Ecto neural progenitor cell (in vitro differentiated cells): ENCODE results near the gene CORO2A.
"Not testable (repeated sequence)": the region's sequence is repeated elsewhere in the genome, so short reads cannot be mapped to it uniquely, and the experiment has no call there.

Experiments
- DNase-seq: peaks from one replicate; pipeline ENCODE4 v3.0.0-alpha.2; 2018; ENCODE audit warnings: low spot score

CORO2A gene

DNA sequence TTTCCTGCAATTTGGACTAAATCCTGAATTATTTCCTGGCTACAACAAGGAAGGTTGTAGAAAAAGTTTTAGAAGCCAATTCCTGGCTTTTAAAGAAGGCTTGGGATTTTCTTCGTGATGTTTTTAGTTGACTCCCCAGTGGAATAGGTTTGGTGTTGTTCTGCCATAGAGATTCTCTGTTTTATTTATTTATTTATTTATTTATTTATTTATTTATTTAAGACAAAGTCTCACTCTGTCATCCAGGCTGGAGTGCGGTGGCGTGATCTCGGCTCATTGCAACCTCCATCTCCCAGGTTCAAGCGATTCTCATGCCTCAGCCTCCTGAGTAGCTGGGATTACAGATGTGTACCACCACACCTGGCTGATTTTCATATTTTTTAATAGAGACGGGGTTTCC is 75.3 kb downstream of the CORO2A start:
- DNase-seq, result not testable (repeated sequence)

DNA sequence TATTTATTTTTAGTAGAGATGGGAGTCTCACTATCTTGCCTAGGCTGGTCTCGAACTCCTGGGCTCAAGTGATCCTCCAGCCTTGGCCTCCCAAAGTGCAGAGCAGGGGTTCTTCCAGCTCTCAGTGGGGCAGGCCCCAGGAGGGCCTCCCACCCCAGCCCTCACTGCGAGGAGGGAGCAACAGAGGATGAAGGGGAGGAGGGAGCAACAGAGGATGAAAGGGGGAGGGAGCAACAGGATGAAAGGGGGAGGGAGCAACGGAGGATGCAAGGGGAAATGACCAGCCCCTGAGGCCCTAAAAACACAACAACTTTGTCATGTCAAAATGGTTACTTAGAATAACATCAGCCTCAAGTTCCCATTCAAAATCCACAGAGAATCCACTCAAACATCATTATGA is 83.4 kb downstream of the CORO2A start:
- no peak for DNase-seq

DNA sequence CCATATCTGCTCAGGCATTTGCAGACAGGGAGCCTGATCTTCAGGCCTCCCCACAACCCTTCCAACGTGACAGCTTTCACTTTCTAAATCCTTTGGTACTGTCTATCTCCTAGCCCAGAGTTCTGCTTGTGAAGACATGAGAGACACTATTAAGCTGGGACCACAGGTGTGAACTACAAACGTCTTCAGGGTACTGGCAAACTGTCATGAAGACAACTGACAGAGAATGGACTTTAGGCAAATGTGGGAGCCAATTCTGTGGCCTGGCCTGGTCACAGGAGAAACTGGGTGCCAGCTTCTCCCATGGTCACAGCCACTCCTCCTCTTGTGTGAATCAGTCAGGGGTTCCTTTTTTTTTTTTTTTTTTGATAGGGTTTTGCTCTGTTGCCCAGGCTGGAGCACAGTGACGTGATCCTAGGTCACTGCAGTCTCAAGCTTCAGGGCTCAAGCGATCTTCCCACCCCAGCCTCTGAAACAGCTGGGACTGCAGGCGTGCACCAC is 83.9 kb downstream of the CORO2A start:
- DNase-seq, result no peak

DNA sequence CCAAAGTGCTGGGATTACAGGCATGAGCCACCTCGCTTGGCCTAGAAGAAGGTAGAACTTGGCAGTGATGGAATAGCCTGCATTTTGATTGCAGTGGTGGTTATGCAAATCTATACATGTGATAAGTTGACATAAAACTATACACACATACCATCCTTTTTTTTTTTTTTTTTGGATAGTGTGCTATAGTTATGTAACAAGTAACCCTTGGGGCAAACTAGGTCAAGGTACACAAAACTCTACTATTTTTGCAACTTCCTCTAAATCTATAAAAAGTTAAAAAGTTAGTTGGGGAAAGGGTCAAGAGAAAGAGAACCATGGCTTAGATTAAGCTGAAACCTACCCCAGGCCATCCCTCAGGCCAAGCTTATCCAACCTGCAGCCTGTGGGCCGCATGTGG is 84.5 kb downstream of the CORO2A start:
- DNase-seq, result no peak

DNA sequence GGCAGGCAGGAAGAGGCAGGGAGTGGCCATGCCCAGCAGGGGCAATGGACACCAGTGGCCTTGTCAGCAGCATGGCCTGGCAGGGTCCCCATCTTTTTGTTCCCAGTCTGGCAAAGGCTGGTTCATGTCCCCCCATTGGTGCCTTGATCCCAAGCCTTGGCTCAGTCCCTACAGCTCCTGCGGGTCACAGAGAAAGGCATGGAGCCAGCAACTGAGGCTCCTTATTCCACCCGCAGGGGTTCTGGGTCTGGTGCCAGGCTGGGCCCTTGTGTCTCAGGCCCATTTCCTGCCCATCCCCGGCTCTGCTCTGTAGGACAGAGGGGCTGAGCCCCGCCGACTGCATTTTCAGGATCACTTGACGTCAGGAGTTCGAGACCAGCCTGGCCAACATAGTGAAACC is 87.4 kb downstream of the CORO2A start:
- no peak for DNase-seq

DNA sequence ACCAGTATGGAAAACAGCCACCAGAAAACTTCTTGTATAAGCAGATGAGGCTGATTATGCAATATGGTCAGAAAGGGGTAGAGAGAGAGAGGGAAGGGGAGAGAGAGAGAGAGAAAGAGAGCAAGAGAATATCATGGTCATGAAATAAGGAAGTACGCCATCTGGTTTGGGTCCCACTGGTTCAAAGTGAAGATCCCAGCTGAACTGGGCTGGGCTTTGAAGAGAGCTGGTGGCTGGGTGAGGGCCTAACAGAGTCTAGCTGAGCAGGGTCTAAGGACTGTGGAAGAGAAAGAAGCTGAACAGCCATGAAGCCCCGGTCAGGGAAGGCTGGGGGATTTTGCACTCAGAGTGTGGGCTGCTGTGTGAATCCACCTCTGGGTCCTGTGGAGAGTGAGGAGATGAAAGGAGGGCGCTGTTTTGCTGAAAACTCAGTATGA is 88.0 kb downstream of the CORO2A start:
- no peak for DNase-seq

DNA sequence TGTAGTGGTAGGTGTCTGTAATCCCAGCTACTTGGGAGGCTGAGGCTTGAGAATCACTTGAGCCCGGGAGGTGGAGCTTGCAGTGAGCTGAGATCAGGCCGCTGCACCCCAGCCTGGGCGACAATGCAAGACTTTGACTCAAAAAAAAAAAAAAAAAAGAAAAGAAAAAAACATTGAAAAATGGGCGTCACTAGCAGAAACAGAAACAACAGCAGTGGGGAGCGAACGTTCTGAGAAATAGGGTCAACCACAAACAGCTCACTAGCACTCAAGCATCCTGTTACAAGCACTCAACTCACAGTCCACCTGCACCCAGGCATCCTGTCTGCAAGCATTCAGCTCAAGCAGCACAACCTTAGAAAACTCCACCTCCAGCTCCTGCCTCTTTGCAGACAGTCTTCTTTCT is 90.6 kb downstream of the CORO2A start:
- DNase-seq, result no peak

DNA sequence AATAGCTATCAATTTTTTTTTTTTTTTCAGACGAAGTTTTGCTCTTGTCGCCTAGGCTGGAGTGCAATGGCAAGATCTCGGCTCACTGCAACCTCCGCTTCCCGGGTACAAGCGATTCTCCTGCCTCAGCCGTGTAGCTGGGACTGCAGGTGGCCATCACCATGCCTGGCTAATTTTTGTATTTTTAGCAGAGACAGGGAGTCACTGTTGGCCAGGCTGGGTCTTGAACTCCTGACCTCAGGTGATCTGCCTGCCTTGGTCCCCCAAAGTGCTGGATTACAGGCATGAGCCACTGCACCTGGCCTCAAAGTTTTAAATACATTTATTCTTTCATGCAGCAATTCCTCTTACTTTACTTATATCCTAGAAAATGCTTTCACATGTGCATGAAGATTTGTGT is 91.0 kb downstream of the CORO2A start:
- no peak for DNase-seq

DNA sequence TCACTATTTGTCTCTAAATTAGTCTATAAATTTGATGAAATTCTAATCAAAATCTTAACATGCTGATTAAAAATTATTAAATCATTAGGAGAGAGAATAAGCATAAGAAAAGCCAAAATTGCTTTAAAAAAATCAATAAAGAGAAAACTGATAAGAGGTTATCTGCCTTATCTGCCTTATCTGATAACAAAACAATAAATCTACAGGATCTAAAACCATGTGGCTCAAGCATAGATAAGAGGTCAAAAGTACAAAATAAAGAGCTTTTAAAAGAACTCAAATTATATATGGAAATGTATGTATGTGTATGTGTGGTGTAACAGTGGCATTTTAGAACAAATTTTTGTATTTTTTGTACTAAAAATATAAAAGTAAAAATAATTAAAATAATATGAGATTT is 92.0 kb downstream of the CORO2A start:
- no peak for DNase-seq

DNA sequence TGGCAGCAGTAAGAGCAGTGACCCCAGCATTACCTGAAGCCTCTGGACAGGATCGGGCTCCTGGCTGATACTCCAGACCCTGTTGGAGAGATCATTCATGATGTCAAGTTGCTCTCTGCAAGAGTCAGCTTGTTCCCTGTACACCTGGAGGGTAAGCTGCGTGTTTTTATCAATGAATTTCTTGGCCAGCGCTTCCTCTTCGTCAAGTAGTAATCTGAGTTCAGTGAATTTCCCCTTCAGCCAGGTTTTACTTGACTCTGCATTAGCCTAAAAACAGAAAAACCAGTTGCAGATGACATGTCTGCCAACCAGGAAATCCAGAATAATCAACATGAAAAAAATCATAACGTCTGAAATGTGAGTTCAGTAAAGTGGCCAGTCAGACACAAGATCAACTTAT is 92.5 kb downstream of the CORO2A start:
- DNase-seq, result no peak

DNA sequence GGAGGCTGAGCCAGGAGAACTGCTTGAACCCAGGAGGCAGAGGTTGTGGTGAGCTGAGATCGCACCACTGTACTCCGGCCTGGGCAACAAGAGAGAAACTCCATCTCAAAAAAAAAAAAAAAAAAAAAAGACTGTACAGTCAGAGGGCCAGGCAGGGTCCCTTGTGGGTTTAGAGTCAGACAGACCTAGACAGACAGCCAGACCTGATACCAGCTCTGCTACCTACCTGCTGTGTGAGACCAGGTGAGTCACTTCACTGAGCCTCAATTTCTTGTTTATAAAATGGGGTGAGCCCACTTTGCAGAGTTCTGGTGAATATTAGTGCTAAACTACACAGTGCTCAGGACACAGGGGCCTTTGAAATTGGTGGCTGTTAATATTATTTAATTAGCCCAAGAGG is 93.1 kb downstream of the CORO2A start:
- no peak for DNase-seq

DNA sequence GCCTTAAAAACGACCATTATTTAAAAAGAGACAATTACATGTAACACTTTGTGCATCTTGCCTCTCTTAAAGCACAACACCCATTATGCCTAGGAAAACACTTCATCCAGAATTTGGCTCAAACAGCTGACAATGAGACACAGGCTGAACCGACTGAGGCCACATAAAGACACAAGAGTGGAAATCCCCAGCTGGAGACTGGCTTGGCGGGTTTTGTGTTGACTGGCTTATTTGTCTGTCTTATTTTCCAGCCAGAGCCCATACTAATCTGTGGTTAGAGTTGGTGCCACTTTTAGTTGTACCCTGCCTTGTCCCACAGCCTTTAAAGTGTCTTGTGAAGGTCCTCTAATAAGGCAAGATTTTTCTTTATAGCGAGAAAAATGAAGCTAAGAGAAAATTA is 94.6 kb downstream of the CORO2A start:
- DNase-seq, result no peak

DNA sequence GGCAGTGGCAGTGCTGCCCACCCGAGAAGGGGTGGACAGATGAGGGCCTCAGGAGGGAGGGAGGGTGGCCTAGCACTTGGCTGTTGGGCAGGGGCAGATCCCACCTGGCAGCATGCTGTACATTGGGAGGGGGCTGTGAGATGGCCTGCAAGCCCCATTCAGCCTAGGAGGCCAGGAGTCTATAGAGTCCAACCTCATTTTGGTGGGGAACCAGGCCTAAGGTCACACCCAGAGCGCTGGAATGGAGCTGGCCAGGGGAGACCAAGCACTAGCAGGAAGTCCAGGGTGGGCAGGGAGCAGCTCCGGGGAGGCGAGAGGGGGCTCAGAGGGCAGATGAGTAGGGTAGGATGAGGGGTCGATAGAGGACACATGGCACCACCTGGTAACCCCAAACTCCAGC is 96.3 kb downstream of the CORO2A start:
- DNase-seq, result no peak

DNA sequence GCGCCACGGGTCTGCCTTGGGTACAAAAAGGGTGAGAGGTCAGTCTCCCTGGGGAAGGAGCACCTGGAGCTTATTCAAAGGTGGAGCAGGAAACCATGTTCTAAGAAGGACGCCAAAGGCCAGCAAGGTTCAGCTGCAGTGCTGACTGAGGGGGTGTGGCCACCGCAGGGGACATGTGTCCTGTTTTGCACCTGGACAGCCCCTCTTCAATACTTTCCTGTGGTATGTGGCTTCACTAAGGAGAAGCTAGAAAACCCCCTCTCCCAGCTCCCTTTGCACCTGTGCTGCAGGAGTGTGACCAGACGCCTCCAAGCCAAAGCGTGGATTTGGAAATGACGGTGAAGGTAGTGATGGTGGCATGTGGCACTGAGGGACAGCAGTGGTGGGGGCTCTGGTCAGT is 97.0 kb downstream of the CORO2A start:
- no peak for DNase-seq

DNA sequence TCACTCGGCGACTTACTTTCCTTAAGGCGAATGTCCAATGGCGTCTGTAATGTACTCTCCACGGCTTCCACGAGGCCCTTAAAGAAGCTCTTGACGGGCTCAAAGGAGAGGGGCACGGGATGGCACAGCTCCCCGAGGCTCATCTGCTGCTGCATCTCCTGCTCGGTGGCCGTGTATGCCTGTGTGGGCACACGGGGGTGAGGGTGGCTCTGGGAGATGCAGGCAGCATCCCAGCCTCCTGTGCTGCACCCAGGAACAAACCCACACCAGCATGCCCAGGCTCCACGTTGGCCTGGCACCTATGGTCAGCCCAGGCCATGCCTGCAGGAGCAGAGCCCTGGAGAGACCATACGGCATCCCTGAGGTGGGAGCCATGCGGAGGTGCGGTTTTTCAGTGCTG is 97.6 kb downstream of the CORO2A start:
- no peak for DNase-seq

DNA sequence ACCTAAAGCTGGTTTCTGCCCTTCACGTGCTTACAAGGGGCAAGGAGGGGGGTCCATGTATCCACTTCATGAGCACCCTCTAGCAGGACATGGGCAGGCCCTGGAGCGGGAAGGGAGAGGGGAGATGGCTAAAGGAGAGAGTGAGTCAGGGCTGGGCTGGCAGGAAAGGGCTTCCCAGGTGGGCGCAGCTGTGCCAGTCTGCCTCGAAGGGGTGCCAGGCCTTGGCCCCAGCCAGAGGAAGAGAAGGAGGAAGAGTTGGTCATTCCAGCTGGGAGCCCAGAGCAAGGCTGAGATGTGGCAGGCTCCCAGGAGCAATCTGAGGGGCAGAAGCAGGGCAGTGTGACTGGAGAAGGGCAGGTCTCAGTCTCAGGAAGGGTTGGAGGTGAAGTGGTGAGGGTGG is 98.1 kb downstream of the CORO2A start:
- DNase-seq, result no peak

DNA sequence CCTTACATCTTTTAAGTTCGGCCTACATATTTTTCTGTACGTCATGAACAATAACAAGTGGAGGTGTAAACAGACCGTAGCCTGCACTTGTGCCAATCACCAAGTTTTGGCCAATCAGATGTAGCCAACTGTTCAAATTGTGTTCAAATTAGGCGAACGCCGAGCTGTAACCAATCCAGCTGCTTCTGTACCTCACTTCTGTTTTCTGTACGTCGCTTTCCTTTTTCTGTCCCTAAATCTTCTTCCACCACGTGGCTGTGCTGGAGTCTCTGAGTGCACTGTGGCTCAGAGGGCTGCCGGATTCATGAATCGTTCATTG is 99.9 kb downstream of the CORO2A start:
- peak; percentile 36 for DNase-seq

DNA sequence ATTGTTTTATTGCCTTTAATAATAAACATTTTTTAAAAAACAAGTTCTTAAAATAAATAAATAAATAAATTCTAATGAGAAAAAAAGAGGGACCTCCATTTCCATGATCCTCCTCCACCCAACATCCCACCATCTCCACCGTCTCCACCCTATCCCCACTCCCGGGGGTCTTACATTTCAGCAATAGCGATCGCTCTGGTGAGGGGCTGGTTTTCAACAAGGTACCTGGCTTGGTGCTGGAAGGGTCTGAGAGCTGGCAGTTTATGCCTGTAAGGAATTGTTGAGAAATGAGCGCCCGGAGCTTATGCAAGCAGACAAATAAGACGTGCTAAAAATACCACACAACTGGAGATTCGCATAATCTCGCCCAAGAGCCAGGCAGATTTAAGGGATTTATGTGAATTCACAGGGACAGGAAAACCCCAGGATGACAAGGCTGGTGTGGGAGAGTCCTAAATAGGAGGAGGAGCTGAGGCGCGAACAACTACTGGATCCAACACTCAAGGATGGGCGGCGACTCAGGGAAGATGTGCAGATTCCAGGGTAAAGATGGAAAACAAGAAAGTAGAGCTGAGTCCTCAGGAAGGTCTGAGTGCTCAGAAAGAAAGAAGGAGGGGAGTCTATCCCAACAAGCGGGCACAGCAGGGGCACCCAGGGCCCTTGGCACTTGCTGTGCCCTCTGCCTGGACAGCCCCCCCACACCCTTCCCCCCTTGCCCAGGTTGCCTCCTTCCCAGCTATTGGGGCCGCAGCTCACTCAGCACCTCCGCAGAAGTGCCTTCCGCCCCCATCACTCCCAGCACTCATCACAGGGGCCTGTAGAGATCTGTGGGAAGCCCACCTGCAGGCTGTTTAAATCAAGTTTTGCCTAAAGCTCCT is 100.5 kb downstream of the CORO2A start:
- peak; percentile 47 for DNase-seq

DNA sequence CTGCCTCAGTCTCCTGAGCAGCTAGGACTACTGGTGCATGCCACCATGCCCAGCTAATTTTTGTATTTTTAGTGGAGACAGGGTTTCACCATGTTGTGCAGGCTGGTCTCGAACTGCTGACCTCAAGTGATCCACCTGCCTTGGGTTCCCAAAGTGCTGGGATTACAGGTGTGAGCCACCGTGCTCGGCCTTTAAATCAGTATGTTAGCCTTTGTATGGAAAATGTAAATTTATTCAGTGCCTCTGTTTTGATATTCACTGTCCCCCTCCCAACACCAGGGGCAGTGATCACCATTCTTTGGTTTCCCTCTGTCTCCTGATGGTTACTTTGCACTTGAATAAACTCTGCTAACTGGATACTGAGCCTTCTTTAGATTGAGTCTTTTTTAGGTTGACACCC is 101.8 kb downstream of the CORO2A start:
- not testable (repeated sequence) for DNase-seq

DNA sequence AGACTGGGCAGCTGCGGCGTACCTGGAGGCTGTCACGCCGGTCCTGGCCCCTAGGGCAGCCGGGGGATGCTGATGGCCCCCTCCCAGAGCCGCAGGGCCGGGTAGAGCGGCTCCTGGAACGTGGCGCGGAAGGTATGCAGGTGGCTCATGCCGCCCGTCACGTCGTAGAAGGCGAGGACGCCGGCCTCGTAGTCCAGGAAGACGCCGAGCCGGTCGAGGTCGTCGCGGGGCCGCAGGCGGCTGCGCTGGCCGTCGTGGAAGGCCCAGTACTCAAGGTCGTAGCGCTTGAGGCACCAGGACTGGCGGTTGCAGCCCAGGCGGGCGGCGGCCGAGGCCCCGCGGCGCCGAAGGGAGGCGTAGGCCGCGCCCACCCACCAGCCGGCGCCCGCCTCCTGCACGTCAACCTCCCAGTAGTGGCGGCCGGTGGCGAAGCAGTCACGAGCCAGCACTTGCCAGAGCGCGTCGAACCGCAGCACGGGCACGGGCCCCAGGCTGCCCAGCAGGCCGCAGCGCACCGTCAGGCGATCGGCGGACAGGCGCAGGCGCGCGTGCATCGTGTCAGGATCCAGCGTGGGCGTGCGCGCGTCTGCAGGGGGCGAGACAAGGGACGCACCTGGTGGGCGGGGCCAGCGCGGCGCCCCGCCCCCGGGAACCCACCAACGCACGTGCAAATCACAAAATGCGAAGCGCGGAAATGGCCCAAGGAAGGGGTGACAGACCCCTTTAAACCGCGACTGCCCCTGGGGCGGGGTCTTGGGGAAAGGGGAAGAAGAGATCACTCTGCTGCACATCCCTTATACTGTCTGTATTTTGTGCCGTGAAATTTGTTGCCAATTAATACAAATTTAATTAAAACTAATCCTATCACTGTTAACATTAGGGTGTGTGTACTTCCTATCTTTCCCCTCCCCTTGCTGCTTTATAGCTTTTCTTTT is 104.8 kb downstream of the CORO2A start:
- DNase-seq, result peak; percentile 78

DNA sequence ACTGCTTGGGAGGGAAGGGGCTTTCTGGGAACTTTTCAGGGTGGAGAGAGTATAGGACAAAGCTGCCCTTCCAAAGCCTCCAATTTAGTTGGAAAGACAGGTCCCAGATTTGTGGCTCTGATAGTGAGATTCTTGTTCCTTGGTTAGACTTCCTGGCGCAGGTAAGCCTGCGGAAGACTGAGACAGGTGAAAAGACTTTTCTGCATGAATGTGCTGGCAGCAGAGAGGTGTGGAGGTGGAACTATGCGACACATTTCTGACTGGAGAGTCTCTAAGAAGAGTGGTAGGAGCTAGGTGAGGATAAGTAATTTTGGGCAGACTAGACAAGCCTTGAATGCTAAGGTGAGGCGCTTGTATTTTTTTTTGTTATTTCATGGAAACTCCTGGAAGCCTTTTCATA is 106.0 kb downstream of the CORO2A start:
- no peak for DNase-seq

DNA sequence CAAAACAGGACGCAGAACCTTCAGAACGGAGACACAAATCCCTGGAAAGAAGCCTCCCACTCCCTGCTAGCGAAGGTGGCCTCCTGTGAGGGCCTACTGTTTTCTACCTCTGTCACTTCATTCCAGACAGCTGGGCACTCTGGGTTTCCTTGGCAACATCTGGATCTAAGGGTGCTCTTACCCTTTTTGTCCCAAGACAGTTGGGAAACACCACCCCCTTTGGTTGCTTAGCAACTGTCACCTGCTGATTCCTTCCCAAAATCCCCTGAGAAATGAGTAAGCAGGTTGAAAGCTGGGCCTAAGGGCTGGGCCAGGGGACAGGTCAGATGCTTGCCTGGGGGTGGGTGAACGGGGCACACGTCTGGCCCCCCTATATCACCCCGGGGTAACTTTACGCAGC is 106.5 kb downstream of the CORO2A start:
- DNase-seq, result peak; percentile 73

DNA sequence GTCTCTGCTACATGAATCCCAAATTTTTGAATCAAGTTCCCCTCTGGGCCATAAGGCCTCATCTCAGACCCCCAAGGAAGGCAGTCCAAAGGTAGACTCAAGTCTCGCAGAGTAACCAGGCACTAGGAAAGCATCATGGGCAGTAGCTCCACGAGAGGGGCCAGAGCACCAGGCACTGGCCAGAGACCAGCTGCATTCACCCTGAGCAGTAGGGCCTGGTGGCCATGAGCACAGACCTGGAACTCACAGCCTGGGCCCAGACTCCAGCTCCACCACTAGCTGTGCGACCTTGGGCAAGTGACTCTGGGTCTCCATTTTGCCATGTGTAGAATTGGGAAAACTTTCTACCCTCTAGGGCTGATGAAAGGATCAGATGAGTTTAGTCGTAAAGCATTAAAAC is 107.4 kb downstream of the CORO2A start:
- no peak for DNase-seq
